KMS-11 (cell line): ENCODE data around the gene SLC25A33.

ENCODE experiments used
- H2AFZ ChIP-seq: fragments of 200-600 bp; sonication (generic); 2 replicates; pipeline ENCODE4 v1.6.1; 2016; ENCODE audit warnings: antibody characterized with exemption, mixed run types, low read depth
- H3K27ac ChIP-seq: fragments of 200-600 bp; sonication (generic); 2 replicates; pipeline ENCODE4 v1.6.1; 2016; ENCODE audit warnings: mild to moderate bottlenecking, mixed run types
- H3K27me3 ChIP-seq: fragments of 200-600 bp; sonication (generic); 2 replicates; pipeline ENCODE4 v1.6.1; 2017; ENCODE audit warnings: mild to moderate bottlenecking, low read depth, mixed run types, moderate library complexity; ENCODE audit not compliant: insufficient read depth
- H3K36me3 ChIP-seq: fragments of 200-600 bp; sonication (generic); 2 replicates; pipeline ENCODE4 v1.6.1; 2017; ENCODE audit warnings: mild to moderate bottlenecking, mixed run types; ENCODE audit not compliant: insufficient read depth
- H3K4me1 ChIP-seq: fragments of 200-600 bp; sonication (generic); 2 replicates; pipeline ENCODE4 v1.6.1; 2016; ENCODE audit warnings: mild to moderate bottlenecking, low read depth, mixed run types; ENCODE audit not compliant: poor library complexity, severe bottlenecking
- H3K4me2 ChIP-seq: fragments of 200-600 bp; sonication (generic); 2 replicates; pipeline ENCODE4 v1.7.0; 2016; ENCODE audit warnings: mild to moderate bottlenecking, mixed run types
- H3K4me3 ChIP-seq: fragments of 200-600 bp; sonication (generic); IDR thresholded peaks from 2 replicates; pipeline ENCODE4 v1.6.1; 2017; ENCODE audit warnings: low read depth, low read length, mixed read lengths; ENCODE audit not compliant: insufficient read depth
- H3K79me2 ChIP-seq: fragments of 200-600 bp; sonication (generic); 2 replicates; pipeline ENCODE4 v1.6.1; 2016; ENCODE audit warnings: low read depth, mixed run types; ENCODE audit not compliant: insufficient read depth
- H3K9ac ChIP-seq: fragments of 200-600 bp; sonication (generic); 2 replicates; pipeline ENCODE4 v1.6.1; 2016; ENCODE audit warnings: mild to moderate bottlenecking, mixed run types
- H4K20me1 ChIP-seq: fragments of 200-600 bp; sonication (generic); 2 replicates; pipeline ENCODE4 v1.6.1; 2016; ENCODE audit warnings: mild to moderate bottlenecking, mixed run types; ENCODE audit not compliant: insufficient read depth
- TF ChIP-seq, protein P1 (sequence below): fragments of 200-600 bp; sonication (generic); conservative IDR thresholded peaks from 2 replicates; pipeline ENCODE4 v1.6.1; 2017; ENCODE audit warnings: low read depth, mild to moderate bottlenecking, antibody characterized with exemption, low read length, moderate library complexity, mixed read lengths

The SLC25A33 gene

DNA sequence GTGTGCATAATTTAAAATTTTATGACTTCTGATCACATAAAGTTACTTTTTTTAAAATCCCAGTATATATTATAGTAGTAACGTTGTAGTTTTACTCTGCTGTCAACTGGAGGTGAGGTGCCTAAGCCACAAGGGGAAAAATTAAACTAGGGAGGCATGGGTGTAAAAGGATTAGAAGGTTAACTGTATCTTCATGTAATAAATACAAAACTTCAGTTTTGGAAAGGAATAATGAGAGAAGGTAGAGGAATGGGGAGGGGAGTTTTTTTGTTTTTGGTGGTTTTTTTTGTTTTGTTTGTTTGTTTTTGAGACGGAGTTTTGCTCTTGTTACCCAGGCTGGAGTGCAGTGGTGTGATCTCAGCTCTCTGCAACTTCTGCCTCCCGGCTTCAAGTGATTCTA lies 5.7 kb downstream of the SLC25A33 start:
- TF ChIP-seq, protein P1, sequence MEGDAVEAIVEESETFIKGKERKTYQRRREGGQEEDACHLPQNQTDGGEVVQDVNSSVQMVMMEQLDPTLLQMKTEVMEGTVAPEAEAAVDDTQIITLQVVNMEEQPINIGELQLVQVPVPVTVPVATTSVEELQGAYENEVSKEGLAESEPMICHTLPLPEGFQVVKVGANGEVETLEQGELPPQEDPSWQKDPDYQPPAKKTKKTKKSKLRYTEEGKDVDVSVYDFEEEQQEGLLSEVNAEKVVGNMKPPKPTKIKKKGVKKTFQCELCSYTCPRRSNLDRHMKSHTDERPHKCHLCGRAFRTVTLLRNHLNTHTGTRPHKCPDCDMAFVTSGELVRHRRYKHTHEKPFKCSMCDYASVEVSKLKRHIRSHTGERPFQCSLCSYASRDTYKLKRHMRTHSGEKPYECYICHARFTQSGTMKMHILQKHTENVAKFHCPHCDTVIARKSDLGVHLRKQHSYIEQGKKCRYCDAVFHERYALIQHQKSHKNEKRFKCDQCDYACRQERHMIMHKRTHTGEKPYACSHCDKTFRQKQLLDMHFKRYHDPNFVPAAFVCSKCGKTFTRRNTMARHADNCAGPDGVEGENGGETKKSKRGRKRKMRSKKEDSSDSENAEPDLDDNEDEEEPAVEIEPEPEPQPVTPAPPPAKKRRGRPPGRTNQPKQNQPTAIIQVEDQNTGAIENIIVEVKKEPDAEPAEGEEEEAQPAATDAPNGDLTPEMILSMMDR: no peak
- H3K27me3 ChIP-seq: no peaks in the 10 kb centered on the region
- peaks cover 16% of the 10 kb centered on the region for H3K4me1 ChIP-seq
- no peak overlapping the region for H3K4me2 ChIP-seq
- H3K27ac ChIP-seq: no peak overlapping the region
- no peak overlapping the region for H2AFZ ChIP-seq
- H3K4me3 ChIP-seq: no peak overlapping the region
- no peak overlapping the region for H3K9ac ChIP-seq
- no peaks in the 10 kb centered on the region for H3K36me3 ChIP-seq
- H4K20me1 ChIP-seq: peaks cover 25% of the 10 kb centered on the region
- H3K79me2 ChIP-seq: peaks cover 96% of the 10 kb centered on the region

DNA sequence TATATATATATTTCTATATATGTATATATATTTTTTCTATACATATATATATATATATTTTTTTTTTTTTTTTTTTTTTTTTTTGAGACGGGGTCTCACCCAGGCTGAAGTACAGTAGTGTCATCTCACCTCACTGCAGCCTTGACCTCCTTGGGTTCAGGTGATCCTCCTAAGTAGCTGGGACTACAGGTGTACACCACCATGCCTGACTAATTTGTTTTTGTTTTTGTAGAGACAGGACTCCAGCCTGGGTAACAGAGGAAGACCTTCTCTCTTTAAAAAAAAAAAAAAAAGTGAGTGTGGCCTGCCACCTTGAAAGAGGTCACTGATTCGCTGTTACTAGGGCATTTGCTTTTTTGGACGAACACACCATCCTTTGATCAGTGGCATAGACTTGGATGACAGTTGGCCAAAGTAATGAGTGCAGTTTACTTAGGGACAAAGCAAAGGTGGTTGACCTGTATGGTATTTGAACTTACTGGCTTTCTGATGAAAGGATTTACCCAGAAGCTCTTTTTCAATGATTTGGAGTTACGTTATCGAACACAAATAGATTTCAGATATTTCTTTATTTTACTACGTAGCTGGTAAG lies 10.8 kb downstream of the SLC25A33 start:
- peaks cover 71% of the 10 kb centered on the region for H3K79me2 ChIP-seq

DNA sequence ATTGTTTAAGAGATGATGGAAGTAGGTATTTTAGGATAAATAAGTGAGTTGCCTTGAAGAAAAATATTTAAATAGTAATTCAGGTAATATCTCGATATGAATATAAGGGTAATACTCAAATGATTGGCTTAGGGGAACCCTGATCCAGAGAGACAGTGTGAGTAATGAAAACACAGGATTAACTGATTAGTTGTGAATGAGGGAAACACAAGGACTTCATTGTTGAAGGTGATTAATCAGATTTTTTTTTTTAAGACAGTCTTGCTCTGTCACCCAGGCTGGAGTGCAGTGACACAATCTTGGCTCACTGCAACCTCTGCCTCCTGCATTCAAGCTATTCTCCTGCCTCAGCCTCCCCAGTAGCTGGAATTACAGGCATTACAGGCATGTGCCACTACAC lies 12.7 kb downstream of the SLC25A33 start:
- H3K4me3 ChIP-seq: no peak overlapping the region
- H2AFZ ChIP-seq: no peak overlapping the region
- H3K4me1 ChIP-seq: no peaks in the 10 kb centered on the region
- peaks cover 8% of the 10 kb centered on the region; the same call in 1 of the 2 replicates for H4K20me1 ChIP-seq
- H3K27ac ChIP-seq: no peak overlapping the region
- H3K27me3 ChIP-seq: no peaks in the 10 kb centered on the region
- peaks cover 4% of the 10 kb centered on the region for H3K36me3 ChIP-seq
- H3K9ac ChIP-seq: no peak overlapping the region
- no peak overlapping the region for H3K4me2 ChIP-seq
- peaks cover 52% of the 10 kb centered on the region for H3K79me2 ChIP-seq
- TF ChIP-seq, protein P1: no peak

More for the DNA sequence above, 10.8 kb downstream of the SLC25A33 start:
- no peak overlapping the region for H2AFZ ChIP-seq
- H4K20me1 ChIP-seq: peaks cover 16% of the 10 kb centered on the region; the same call in 1 of the 2 replicates
- H3K36me3 ChIP-seq: peaks cover 4% of the 10 kb centered on the region
- no peak overlapping the region for H3K4me2 ChIP-seq
- TF ChIP-seq, protein P1: no peak
- H3K27ac ChIP-seq: no peak overlapping the region
- no peaks in the 10 kb centered on the region for H3K4me1 ChIP-seq
- H3K9ac ChIP-seq: no peak overlapping the region
- H3K4me3 ChIP-seq: no peak overlapping the region
- H3K27me3 ChIP-seq: no peaks in the 10 kb centered on the region

DNA sequence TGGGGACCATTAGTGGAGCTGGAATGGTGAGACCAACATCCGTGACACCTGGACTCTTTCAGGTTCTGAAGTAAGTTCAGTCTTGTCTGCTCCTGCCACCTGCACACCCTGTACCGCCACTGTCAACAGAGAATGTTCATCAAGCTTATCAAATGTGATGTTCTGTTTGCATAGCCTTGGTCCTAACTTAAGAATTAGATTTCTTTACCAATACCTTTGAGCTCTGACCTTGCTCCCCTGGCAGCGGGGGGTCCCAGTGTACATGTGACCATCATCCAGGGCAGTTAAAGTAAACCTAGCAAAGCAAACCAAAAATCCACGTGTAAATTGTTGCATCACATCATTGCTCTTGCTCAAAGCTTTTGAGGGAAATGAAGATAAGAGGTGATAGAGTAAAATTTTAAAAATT lies 14.5 kb downstream of the SLC25A33 start:
- H4K20me1 ChIP-seq: no peaks in the 10 kb centered on the region
- peaks cover 35% of the 10 kb centered on the region; the same call in 1 of the 2 replicates for H3K79me2 ChIP-seq
- H3K27ac ChIP-seq: no peak overlapping the region

More for the DNA sequence above, 14.5 kb downstream of the SLC25A33 start:
- TF ChIP-seq, protein P1: no peak
- Histone ChIP-seq H3K9ac (no peak overlapping the region), H3K27me3 (no peaks in the 10 kb centered on the region), H3K36me3 (peaks cover 4% of the 10 kb centered on the region), H3K4me3 (no peak overlapping the region), H3K4me1 (no peaks in the 10 kb centered on the region), H2AFZ (no peak overlapping the region), H3K4me2 (no peak overlapping the region)
